GM18909 (cell line): Measurements from ENCODE around the gene XCL2.
A peak's percentile ranks its signal among the peaks of the same experiment; 100 is the strongest.
"Not testable (repeated sequence)": the region's sequence is repeated elsewhere in the genome, so short reads cannot be mapped to it uniquely, and the experiment has no call there.

Experiments
- ATAC-seq: cut with Tn5 transposase; IDR thresholded peaks from one replicate; pipeline ENCODE4 v1.9.1; 2021; ENCODE audit warnings: mild to moderate bottlenecking; ENCODE audit not compliant: unreplicated experiment, poor library complexity

The XCL2 gene

DNA sequence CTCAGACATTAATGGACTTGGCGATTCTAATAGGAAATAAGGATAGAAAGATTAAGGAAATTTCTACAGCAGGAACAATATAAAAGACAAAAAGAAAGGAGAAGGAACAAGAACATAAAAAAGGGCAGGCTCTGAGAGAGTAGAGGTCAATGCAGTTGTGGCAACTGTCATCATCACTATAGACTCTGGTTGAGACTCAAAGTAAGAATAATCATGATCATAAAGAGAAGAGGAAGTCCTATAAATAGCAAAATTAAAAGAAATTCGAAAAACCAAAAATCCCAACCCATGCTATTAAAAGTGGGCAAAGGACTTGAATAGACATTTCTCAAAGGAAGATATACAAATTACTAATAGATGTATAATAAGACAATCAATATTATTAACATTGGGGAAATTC lies 18.2 kb upstream of the XCL2 start:
- no peak for ATAC-seq

DNA sequence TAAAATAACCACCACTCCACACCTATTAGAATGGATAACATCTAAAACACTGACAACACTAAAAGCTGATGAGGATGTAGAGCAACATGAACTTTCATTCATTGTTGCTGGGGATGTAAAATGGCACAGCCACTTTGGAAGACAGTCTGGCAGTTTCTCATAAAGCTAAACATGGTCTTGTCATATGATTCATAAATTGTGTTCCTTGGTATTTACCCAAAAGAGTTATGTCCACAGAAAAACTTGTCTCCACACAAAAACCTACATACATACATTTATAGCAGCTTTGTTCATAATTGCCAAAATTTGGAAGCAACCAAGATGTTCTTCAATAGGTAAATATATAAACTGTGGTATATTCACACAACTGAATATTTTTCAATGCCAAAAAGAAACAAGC lies 16.6 kb upstream of the XCL2 start:
- ATAC-seq = no peak

DNA sequence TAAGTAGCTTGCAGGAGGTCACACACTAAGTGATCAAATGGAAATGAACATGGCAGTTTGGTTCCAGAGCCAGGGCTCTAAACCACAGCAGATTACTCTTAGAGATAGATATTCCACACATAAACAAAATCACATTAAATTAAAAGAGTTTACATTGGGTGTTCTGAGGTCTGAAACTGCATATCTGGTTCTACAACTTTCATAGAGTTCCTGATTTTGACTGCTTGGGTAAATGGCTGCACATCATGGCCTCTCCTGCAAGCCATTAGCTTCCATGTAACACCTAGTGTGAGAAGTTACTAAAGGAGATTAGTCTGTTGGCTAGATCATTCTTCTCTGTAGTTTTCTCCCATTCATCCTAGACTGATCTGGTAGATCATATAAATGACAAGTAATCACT lies 12.8 kb upstream of the XCL2 start:
- ATAC-seq = no peak

DNA sequence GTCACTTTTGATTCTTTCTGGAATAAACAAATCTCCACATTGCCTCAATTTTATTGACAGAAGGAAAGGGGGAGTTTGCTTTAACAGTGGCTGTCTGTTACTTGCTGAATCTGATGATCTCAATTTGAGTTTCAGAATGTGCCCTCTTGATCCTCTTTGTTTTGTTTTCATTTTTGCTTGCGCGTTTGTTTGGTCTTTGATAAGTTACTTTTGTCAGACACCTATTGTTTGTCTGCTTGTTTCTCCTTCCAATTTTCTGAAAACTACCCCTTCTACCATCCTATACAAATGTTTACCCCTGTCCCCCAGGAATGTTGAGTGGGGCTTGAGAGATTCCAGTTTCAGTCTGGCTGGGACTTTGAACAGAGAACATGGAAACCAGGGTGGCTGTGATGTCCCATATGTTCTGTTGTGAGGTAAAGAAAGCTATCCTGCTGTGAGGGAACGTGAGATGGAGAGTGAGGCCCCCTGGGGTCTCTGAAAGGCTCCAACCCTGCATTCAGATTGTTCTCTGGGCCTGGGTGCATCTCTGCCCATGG lies 11.8 kb upstream of the XCL2 start:
- no peak for ATAC-seq

DNA sequence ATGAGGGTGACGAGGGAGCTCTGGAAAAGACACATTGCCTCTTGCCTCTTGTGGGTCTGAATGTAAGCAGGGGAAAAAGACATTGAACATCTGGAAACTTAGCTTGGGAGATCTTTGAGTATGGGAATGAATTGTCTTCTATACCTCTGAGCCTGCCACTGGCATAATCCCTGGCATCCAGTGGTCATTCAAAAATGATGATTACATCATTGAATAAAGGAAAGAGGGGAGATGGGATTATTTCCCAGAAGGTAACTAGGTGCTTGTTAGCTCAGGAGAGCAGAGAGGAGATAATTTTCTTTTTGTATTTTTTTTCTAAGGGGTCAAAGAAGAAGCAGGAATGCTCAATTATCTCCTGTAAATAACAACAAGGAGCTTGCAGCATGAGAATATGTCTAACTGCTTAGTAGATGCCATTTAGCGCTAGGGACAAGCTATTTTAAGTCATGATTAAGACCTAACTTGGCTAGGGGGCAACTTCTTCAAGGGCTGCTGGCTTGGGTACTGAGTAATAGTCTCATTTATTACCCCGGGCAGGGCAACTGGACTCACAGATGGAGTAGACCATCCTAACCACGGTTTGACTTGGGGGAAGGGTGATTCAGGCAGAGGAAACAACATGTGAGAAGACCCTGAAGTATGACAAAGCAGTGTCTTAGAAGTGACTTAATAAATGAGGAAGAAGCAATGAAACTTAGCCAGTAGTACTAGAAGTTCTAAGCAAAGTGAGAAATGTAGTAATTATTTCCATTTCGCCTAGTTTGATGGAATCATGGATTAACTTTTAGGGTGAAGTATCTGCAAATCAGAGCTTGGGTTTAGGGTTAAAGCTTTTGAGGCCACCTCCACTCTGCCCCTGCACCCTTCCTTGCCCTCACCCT lies 11.0 kb upstream of the XCL2 start:
- no peak for ATAC-seq

DNA sequence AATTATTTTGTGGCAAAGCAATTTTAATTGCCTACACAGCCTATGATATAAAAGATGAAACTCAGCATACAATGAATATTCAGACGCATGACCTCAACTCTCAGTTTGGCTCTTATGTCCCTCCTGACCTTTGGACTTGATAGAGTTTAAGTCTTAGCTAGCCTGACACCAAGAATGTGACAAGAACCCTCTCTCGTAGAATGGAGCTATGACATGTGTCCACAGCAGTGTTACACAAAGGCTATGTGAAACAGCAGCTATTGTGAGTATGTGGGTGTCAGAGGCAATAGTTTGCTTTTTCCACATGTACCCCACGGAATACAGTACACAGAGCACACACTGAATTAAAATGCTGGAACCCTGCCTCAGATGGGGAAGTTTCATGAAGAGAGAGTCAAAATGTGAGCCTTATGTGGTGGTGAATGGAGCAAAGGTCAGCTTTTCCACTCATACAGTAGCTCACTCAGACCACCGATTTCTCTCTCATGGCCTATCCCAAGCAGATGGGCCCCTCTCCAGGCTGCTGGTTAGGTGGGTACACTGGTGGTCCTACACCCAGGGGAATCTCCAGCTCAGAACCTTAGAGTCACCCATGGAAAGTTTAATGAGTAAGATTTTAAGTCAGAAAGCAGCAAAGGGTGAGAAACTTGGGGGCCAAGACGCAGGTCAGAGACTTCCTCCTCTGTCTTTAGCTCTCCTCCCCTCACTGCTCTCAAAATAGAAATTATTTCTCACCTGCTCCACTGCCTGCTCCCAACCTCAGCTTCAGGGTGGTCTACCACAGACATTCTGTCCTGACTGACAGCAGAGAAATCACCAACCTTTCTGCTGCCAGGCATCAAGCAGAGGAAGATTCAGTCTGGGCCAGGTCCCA lies 10.1 kb upstream of the XCL2 start:
- ATAC-seq = peak; percentile 44

DNA sequence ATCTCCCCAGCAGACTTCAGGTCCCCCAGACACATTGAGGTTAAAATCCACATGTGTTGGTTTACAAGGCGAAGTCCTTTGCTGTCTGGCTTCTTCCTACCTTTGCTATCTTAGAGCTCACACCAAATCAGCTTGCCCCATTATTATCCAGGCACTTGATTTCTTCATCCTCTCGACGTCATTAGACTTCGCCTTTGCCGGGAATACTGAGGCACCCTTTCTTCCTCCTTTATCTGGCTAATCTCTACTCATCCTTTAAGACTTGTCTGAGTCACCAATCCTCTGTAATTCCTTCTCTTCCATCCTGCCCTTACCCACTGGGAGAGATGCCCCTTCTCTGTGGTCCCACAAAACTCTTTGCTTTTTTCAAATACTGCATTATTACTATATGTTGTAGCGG lies 9.2 kb upstream of the XCL2 start:
- no peak for ATAC-seq

DNA sequence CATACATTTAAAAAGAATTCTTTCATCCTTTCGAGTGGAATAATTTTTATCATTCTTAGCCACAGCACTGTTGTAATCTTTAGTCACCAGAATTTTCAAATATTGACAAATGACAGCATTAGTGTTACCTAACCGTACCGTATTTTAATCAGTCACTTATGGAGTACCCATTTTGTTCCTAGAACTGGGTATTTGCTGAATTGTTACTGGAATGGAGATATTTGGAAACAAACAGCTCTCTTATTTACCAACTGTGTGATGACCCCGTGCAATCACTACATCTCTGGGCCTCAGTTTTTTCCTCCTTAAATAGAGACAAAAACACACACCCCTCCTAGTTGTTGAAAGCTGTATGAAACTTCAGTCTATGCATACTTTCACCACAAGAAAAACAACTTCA lies 7.9 kb upstream of the XCL2 start:
- no peak for ATAC-seq

DNA sequence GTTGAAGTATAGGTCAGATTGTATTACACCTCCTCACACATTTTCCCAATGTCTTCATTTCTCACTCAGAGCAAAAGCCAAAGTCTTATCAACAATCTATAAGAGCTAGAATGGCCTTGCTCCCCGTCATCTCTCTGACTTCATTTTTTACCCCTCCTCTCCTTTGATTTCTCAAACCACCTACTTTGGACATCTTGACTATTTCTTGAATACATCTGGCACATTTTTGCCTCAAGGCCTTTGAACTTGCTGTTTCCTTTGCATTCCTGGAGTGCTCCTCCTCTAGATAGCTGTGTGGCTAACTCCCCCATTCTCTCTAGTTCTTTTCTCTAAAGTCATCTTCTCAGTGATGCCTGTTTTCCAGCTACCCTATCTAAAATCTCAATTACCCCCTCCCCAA lies 7.2 kb upstream of the XCL2 start:
- ATAC-seq = no peak

DNA sequence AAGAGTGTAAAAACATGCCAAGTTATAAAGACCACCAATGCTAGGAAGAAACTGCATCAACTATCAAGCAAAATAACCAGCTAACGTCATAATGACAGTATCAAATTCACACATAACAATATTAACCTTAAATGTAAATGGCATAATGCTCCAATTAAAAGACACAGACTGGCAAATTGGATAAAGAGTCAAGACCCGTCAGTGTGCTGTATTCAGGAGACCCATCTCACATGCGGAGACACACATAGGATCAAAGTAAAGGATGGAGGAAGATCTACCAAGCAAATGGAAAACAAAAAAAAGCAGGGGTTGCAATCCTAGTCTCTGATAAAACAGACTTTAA lies 2.7 kb upstream of the XCL2 start:
- not testable (repeated sequence) for ATAC-seq

DNA sequence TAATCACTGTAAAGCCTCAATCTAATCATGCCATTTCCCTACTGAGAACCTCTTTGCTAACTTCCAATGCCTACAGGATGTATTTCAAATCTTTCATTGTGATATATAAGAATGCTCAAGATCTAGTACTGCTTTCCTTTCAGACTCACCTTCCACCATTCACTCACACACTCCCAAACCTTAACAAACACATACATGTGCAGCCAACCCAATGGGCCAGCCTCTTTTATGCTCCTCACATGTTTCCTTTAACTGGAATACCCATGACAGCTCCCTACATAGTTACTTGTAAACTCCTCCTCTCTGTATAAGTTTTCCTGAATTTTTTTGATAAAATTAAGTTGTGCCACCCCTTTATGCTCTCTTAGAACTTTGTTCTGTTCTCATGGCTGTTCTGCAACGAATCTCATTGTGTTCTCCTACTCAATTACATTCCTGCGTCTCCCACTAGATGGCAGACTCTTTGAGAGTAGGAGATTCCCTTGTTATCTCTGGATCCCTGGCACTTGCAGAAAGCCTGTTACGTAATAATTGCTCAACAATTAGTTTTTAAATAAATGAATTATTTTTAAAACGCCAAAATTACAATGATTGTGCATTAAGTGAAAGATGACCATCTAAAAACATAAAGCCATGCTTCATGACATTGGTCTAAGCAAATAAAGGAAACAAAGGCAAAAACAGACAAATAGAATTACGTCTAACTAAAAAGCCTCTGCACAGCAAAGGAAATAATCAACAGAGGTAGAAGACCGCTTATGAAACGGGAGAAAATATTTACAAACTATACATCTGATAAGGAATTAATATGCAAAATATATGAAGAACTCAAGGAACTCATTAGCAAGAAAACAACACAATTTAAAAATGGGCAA lies 2.1 kb upstream of the XCL2 start:
- ATAC-seq = not testable (repeated sequence)

DNA sequence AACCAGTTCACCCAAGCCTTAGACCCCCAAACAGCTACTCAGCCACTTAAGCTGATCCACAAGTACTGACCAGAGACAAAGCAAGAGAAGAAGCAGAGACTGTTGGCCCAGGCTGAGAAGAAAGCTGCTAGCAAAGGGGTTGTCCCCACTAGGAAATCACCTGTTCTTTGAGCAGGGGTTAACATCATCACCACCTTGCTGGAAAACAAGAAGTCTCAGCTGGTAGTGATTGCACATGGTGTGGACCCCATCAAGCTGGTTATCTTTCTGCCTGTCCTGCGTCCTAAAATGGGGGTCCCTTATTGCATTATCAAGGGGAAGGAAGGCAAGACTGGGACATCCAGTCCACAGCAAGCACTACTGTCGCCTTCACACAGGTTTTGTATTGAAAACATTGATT lies 819 bp downstream of the XCL2 start:
- ATAC-seq = not testable (repeated sequence)

DNA sequence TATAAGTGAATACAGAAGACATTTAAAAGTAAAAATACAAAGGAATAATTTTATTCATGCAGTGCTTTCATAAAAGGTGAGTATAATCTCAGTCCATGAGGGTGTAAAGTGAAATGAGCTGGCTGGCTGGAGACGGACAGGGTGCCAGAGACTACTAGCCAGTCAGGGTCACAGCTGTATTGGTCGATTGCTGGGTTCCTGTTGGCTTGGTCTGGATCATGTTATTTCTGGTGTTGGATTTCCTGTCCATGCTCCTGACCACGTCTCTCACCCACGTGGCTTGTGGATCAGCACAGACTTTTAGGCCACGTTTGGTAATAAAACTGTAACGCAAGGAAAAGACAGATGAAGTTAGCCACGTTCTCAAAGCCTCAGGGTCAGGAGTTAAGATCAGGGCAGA lies 3.0 kb downstream of the XCL2 start:
- not testable (repeated sequence) for ATAC-seq

DNA sequence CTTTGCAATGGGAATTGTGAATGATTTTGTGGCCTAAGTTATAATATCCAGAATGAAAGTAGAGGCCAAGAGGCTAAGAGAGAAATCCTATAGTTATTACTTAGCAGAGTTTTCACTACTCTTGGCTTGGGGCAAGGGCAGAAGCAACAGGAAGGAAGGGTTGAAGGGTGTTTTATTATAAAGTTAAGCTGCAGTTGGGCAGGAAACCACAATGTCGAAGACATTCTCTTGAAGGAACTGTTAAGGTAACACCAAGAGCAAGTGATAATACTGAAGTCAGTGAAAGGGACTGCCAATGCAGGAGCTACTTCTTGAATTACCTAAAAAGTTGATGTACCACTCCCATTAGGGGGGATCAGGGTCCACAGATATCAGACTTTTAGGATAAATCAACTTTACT lies 8.3 kb downstream of the XCL2 start:
- peak; percentile 80 for ATAC-seq

DNA sequence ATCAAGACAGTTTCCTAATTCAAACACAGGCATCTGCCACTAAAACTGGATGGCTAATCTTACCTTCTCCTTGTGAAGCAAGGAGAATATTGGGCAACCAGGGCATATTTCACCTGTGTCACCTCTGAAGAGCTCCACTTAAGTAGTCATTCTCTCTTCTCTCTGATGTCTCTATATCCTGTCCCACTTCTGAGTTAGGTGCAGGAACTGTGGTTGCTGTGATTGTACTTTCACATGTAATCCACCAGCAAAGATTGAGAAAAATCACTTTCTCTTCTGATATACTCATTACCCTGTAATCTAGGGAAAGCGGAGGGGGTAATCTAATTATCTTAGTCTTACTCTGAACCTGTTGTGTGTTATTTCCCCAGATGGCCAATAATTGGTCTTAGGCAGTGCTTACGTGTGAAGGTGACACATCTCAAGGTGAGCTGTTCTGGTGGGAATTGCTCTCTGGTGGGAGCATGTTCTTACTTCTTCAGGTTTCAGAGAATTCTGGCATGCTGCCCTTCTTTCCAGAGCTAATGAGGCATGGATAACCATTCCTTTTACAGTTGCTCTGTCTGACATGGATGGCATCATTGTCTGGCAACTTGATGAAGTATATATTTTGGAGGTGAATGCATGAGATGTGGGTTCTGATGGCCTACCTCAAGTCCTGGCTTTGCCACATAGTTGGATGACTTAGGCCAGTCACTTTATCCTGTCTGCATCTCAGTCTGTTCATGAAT lies 12.0 kb downstream of the XCL2 start:
- no peak for ATAC-seq

DNA sequence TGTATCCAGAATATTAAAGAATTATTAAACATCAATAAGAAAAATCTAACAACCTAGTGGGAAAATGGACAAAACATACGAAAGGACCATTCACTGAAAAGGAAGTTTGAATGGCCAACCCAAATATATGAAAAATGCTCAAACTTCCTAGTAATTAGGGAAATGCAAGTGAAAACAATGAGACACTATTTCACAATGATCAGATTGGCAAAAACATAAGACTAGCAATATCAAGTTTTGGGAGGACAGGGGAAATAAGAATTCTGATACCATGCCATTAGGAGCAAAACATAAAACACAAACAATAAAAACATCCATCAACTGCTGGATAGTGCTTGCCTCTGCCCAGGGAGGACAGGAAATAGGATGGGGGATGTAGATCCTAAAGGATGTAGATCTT lies 14.3 kb downstream of the XCL2 start:
- ATAC-seq = no peak

DNA sequence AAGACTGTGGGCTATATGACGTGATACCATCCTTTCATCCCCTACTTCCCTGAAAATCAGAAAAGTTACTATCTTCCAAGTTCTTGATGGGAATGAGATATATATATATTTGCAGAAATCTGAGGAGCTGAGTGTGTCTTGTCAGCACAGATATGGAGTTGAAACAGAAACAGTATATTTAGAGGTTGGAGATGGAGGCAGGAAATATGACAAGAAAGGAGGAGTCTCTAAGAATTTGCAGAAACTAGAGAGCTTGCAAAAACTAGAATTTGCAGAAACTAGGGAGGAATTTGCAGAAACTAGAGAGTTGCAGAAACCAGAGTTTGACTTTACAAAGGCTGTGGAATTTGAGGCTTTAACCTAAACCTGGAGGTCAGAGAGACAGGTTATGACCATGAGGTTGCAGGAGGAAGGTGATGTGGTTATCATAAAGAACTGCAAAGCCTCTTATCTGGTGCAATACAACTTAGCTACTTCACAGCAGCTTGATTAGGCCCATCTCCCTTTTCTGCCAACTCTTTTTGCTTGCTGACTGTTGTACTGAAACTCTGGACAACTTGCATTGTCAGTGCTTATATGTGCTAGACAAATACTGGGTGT lies 22.3 kb downstream of the XCL2 start:
- no peak for ATAC-seq

DNA sequence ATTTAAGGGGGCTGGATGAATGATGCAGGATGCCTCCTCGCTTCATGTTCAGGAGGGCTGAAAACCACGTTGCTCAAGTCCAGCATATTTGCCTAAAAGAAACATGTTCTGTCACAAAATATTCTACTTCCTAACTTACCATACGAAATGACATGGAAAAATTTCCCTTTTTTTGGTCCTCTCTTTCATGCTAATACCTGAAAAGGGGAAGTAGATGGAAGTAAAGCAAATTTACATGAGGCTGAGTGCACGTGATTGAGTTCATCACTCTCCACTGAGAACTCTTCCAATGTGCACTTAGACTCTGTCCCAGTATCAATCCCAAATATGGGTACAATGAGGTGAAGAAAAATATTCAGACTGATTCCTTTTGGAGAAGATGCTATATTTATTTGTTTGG lies 23.0 kb downstream of the XCL2 start:
- ATAC-seq = no peak

DNA sequence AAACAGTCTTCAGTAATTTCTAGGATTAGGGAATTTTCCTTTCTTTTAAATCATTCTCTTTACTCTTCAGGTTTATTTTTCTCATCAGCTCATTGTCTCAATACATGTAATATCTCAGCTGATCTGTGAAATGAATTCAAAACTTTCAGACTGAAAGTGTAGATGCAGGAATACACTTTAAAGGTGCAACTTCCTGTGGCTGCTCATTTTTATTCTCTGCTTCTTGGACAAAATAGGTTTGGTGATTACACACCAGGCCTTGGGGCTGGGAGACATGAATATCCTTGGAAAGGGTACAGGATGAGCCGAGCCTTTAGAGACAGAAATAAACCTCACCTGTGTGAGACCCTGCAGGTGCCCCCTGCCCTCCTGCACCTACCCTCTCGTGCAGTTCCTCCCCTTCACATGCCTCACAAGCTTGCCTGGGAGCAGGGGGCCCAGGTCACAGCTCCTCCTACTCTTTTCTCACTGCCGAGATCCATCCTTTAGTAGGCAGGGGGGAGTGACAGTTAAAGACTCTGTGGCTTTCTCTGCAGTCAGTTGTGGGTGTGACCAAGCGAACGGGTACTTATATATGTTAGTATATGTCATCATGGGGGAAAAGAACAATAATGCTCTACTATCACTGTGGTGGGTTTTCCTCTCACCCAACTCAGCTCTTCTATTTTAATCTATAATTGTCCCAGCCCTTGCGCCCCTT lies 23.6 kb downstream of the XCL2 start:
- no peak for ATAC-seq
